ENCODE measurements around the gene PLXNA4. TPM values are rescaled to one million over a fixed set of nuclear protein-coding genes. Genes with fewer than 3 reads are reported as not detected.

PLXNA4 gene
- total and polyA plus RNA-seq, 11 donors = 1.8 to 22.1 (median 10.5) TPM

- no peaks in the 10 kb centered on the region for H3K36me3 ChIP-seq
- H3K4me3 ChIP-seq = no peak overlapping the region
- no peaks in the 10 kb centered on the region for H3K27me3 ChIP-seq
- ATAC-seq = no peak
- WGBS, 4 donors = 70 to 73% (median 72%) methylated on average over 6 of the region's 6 CpGs
- intact Hi-C loops (cut with DNase I) = no loop called here
- peaks cover 0 to 19% (median 0%) of the 10 kb centered on the region in 12 donors for H3K4me1 ChIP-seq
- TF ChIP-seq CTCF (IDR thresholded peaks at IDR 0.05) = no peak
- no peak for TF ChIP-seq POLR2A (IDR thresholded peaks at IDR 0.05)
- H3K9me3 ChIP-seq = peaks cover 0 to 14% (median 4%) of the 10 kb centered on the region in 12 donors
- no peak overlapping the region for H3K27ac ChIP-seq
- no peak for DNase-seq
Measured at GRCh38 chr7:132541656-132542055, 34.6 kb downstream of the PLXNA4 start.

GRCh38 chr7:132537456-132538145, 38.7 kb downstream of the PLXNA4 start:
- no peak overlapping the region for H3K27ac ChIP-seq
- intact Hi-C loops (cut with DNase I) = no loop called here
- DNase-seq (peak in 1 of 5 donors; percentile 35), ATAC-seq (peak in 3 of 4 donors; percentile 40 to 59 (median 41))
- WGBS, 4 donors = 65 to 77% (median 71%) methylated on average over 8 of the region's 8 CpGs
- TF ChIP-seq CTCF (IDR thresholded peaks at IDR 0.05) = no peak
- no peak for TF ChIP-seq POLR2A (IDR thresholded peaks at IDR 0.05)
- peaks cover 0 to 5% (median 0%) of the 10 kb centered on the region in 12 donors for H3K9me3 ChIP-seq
- H3K4me3 ChIP-seq = no peak overlapping the region
- peaks cover 0 to 14% (median 0%) of the 10 kb centered on the region in 12 donors for H3K4me1 ChIP-seq
- no peaks in the 10 kb centered on the region for H3K36me3 ChIP-seq
- H3K27me3 ChIP-seq = no peaks in the 10 kb centered on the region

GRCh38 chr7:132536654-132537395, 39.4 kb downstream of the PLXNA4 start:
- no peak for DNase-seq
- TF ChIP-seq CTCF (IDR thresholded peaks at IDR 0.05) (no peak), POLR2A (IDR thresholded peaks at IDR 0.05) (no peak)
- H3K4me3 ChIP-seq = no peak overlapping the region
- no peak for ATAC-seq
- H3K27me3 ChIP-seq = no peaks in the 10 kb centered on the region
- no peak overlapping the region for H3K27ac ChIP-seq
- H3K9me3 ChIP-seq = no peaks in the 10 kb centered on the region
- 67 to 76% (median 70%) methylated on average over 12 to 13 of the region's 13 CpGs for WGBS, 4 donors
- H3K4me1 ChIP-seq = peaks cover 0 to 14% (median 0%) of the 10 kb centered on the region in 12 donors
- intact Hi-C loops (cut with DNase I) = no loop called here
- H3K36me3 ChIP-seq = no peaks in the 10 kb centered on the region

GRCh38 chr7:132533916-132534315, 42.4 kb downstream of the PLXNA4 start:
- WGBS, 4 donors = 63 to 93% (median 69%) methylated on average over 2 of the region's 2 CpGs
- no peaks in the 10 kb centered on the region for H3K9me3 ChIP-seq
- H3K4me1 ChIP-seq = peaks cover 0 to 14% (median 0%) of the 10 kb centered on the region in 12 donors
- H3K36me3 ChIP-seq = no peaks in the 10 kb centered on the region
- ATAC-seq = no peak
- TF ChIP-seq POLR2A (IDR thresholded peaks at IDR 0.05) (no peak), CTCF (IDR thresholded peaks at IDR 0.05) (no peak)
- no peaks in the 10 kb centered on the region for H3K27me3 ChIP-seq
- no peak overlapping the region for H3K4me3 ChIP-seq
- H3K27ac ChIP-seq = no peak overlapping the region
- no peak for DNase-seq
- intact Hi-C loops (cut with DNase I) = no loop called here
